NCI-H187 treated with DMSO at 0.1 percent for 48 hours (cell line): Measurements from ENCODE around the gene TNFSF12.
"Not testable (repeated sequence)": the region's sequence is repeated elsewhere in the genome, so short reads cannot be mapped to it uniquely, and the experiment has no call there.

Source experiments
- DNase-seq: peaks from one replicate; lab custom pipeline; 2025; lab: John Stamatoyannopoulos, UW

TNFSF12 gene

DNA sequence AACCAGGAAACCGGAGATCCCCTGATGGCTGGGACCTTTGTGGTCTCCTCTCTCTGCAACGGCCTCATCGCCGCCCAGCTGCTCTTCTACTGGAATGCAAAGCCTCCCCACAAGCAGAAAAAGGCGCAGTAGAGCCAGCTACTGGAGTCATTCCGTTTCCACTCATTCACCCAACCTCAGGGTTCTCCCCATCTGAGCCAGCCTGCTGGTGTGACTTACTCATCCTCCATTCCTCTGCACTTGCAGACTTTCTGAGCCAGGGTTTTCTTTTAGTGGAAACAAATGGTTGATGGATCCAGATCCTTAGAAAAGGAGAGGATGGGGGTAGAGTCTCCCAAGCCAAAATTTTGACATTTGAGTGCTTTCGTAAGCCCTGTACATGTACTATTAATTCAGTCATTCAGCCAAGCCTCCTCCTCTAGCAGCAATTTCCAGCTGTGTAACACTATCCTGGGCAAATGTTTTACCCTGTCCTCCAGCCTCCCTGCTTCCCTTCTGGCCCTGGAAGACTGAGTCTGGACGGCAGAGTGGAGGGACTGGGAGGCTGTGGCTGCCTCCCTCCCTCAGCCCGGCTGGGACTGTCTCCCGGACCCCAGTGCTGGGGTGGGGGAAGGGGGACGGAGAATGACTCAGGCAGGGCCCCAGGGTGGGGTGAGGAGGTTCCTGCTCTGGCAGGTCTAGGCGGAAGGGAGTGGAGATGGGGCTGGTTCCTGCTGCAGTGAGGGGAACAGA, 38.7 kb downstream of the TNFSF12 start:
- DNase-seq = no peak

DNA sequence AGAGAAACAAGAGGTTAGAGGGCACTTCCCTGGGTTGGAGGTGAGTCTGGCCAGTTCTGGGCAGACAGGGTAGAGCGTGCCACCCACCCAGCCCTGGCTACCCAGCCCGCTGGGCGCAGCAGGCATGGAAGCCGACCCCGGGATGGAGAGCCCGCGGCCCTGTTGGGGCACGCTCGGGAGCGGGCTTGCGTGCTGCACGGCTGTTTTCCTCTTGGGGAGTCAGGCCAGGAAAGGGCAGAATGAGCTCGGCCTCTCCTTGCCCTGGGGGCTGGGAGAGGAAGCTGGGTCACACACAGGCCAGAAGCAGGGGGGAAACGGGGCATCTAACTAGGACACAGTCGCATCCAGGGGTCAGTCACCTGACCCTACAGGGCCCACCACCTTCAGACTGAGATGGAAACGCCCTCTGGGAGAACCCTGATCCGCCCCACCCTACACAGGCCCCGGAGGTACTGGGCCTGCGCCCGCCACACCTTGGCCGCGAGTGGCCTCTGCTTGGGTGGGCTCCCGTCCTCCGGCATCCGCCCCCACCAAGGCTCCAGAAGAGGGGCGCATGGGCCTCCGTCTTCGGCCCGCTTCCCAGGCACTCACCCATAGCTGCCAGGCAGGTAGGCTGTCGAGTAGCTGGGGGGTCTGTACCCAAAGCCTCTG, 39.8 kb downstream of the TNFSF12 start:
- DNase-seq = no peak

DNA sequence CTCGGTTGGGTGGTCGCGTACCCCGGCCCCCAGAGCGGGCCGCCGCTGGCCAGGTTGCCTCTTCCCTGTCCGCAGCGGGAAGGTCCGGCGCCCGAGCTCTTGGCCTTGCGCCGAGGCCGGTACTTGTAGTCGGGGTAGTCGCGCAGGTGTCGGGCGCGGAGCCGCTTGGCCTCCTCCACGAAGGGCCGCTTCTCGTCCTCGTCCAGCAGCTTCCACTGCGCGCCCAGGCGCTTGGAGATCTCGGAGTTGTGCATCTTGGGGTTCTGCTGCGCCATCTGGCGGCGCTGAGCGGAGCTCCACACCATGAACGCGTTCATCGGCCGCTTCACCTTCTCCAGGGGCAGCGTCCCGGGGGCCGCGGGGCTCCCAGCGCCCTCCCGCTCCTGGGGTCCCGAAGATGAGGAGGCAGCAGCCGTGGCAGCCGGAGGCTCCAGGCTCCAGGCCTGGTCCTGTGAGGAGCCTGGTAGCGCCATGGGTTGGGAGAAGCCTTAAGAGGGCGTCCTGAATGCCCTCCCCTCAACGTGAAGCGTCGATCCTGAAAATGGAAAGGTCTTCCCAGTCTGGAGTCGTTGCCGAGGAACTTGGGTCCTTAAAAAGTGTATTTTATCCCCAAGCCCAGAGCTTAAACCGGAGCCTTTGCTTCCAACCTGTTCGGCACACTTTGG, 40.5 kb downstream of the TNFSF12 start:
- no peak for DNase-seq

DNA sequence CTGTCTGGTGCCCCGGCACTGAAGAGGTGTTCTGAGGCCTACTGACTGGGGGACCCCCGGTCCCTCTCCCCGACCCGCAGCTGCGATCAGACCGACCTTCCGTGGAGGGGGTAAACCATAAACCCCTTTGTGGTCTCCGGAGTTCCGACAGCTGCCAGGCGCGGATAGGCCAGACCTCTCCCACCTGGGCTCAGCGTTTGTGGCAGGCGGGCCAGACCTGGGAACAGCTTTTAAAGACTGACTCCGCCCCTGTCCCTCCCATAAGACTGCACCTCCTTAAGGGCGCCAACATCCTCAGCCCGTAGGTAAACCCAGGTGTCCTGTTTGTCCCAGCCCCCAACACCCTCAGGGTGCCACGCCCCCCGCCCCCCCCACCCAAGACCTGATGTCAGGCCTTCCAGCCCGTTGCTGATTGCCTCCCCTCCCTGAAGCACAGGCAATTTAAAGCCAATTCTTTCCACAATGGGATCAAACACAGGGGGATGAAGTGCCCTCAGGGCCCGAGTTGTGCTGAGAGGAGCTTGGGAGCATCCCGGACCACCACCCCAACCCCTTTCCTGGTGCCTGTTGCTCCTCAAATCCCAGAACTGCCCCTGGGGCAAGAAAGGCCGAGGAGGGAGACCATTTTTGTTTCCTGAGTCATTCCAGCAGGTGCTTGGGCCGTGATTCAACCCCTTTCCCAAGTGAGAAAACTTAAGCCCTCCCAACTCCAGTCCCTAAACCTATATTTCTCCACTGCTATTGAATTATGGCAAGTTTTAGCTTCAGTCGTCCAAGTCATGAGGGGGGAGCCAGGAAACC, 41.2 kb downstream of the TNFSF12 start, which contains the start of gene SOX15:
SOX15 (minus strand) TSS at position 204 of the 801 bp plus-strand sequence. CDS start 418 bp downstream, outside the sequence.
- no peak for DNase-seq

DNA sequence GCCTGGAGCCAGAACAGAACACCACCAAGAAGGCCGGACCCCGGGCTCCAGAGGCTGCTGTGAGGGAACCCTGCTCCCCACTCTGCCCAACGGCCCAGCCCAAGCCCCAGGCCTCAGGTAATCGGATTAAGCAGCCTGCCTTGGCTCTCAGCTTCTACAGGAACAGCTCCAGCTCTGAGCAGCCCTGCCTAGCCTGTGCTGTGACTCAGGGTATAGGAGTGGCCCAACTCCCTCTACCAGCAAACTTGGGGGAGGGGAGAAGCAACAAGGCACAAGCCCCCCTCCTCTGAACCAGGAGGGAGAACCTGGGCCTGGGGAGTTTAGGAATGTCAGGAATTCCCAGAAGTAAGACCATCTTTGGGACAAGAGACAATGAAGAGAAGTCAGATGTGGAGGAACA, 41.9 kb downstream of the TNFSF12 start:
- no peak for DNase-seq

DNA sequence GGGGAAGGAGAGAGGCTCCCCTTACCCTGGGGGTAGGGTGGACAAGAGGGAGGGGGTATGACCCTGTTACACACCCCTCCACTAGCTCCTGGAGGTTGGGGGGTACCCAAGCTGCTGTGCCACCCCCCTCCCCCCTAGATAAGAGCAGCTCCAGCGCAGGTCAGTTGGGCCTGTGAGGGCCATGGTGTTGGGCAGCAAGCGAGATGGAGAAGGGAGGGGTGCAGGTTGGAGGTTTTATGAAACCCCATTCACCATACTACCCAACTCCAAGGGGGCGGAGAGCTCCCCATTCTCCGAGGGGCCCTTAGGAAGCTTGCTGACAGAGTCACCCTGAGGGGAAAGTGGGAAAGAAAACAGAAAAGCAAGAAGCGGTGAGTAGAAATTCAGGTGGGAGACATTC, 42.7 kb downstream of the TNFSF12 start:
- DNase-seq = no peak

DNA sequence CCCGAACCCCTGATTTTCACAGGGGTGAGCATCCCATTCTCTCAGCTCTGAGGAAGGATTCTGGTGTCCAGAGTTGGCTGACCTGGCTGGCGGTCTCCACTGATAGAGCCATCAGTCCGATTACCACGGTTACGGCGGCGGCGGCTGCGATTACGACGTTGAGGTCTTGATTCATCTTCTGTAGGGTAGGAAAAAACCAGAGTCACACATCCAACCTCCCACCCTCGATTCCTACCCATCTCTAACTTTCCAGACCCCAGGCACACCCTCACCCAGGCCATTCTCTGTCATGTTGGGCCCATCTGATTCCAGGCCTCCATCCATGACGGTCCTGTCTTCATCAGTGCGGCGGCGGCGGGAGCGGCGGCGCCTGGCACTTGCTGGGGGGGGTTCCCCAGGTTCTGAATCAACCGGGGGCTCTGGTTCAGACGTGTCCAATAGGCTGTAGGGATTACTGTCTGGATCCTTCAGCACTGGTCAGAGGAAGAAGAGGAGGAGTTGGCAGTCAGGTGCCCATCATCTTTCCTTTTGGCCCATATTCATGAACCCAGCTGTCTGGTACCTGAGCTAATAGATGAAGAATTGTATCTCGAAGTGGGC, 43.7 kb downstream of the TNFSF12 start:
- DNase-seq = no peak

DNA sequence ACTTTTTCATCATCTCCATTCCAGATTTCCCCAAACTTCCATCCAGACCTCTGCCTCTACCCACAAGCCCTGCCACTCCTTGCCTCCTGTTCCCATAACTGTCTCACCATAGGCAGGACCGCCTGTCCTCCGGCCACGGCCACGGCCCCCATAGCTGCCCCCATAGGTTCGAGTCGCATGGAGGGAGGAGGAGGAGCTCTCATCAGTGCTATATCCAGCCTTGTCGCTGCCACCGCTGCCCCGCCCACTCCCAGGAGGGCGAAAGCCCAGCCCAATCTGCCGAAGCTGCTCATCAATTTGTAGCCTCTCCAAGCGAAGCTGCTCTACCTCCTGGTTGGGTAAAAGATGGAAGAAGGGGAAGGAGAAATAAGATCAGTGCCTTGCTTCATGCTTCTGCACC, 44.4 kb downstream of the TNFSF12 start:
- DNase-seq = no peak

DNA sequence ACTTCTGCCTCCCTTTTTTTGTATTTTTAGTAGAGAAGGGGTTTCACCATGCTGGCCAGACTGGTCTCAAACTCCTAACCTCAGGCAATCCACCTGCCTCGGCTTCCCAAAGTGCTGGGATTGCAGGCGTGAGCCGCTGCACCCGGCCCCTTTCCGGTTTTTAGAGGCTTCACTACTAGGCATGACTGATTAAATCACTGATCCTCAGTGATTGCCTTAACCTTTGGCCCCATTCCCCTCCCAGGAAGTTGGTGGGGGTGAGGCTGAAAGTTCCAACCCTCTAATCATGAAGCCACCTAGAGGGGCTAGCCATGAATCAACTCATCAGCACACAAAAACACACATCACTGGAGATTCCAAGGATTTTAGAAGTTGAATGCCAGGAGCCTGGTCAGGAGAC, 48.7 kb downstream of the TNFSF12 start:
- DNase-seq = not testable (repeated sequence)

DNA sequence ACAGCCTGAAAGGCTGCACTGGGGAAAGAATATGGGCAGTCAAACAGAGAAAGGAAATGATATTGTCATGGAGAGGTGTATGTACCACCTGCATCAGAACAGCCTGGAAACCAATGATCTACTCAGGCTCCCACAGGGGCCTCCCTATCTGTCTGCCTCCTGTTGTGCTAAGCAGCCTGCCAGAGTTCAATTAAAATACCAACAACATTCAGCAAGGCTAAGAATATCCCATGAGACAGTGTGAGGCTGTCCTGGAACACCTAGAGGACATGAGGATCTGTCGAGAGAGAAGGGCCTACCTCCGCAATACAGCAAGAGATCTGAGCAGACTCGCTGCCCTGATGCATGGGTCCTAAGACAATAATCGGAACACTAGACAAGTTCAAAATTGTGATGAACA, 57.4 kb downstream of the TNFSF12 start:
- no peak for DNase-seq
